ENCODE results near the gene TNS1. TPM values are rescaled to one million over a fixed set of nuclear protein-coding genes. Genes with fewer than 3 reads are reported as not detected.

TNS1 gene
- total and polyA plus RNA-seq, 9 of the 15 experiments (the other 6 are each of a cell fraction or from before 2014, with no cell fraction given) = 0.13 to 2.7 (median 0.77) TPM

GRCh38 chr2:217944923-217945322 is 57.9 kb downstream of the TNS1 start:
- BruUV-seq (replicated peaks) = no TSS peak
- FAIRE-seq = no peak
- POLR2A ChIA-PET = interaction anchor here (1.6 kb wide), 1 partner anchor 11 kb away, joined by 5 read pairs; no protein-coding TSS in a partner anchor
- no peak overlapping the region for H2AFZ ChIP-seq (ENCODE audit: low read depth, low read length)
- in situ Hi-C loops (cut with MboI) = no loop called here
- no peak overlapping the region for H3K4me3 ChIP-seq
- no peaks in the 10 kb centered on the region for H3K79me2 ChIP-seq (ENCODE audit: control insufficient read depth, insufficient read depth, low read length)
- H3K9me3 ChIP-seq (replicated peaks; ENCODE audit: control insufficient read depth, insufficient read depth, low read depth, low read length) = no peaks in the 10 kb centered on the region
- intact Hi-C loops (cut with micrococcal nuclease) = no loop called here
- DNase-seq (ENCODE audit: extremely low read depth in 1 of 4, low spot score in 3 of 4) = no peak
- peaks cover 2 to 7% of the 10 kb centered on the region in 2 experiments; a peak in 3 of 5 replicates for H3K4me1 ChIP-seq (replicated peaks in 1 of 2; ENCODE audit: control insufficient read depth in 2 of 2, insufficient read depth in 2 of 2, low read length in 2 of 2)
- no peak overlapping the region for H3K9ac ChIP-seq (ENCODE audit: insufficient read depth in 1 of 2, low read depth in 2 of 2, low read length in 2 of 2)
- ATAC-seq = no peak
- H3K4me2 ChIP-seq (ENCODE audit: insufficient read depth, low read length) = no peak overlapping the region
- H3K9me1 ChIP-seq (ENCODE audit: control insufficient read depth, insufficient read depth, low read length) = no peaks in the 10 kb centered on the region
- no peaks in the 10 kb centered on the region for H3K36me3 ChIP-seq (ENCODE audit: control insufficient read depth, insufficient read depth, low read length)
- CTCF ChIA-PET (ENCODE audit: low intra/inter-chr PET ratio) = no interaction called here
- no peak overlapping the region for H3K27ac ChIP-seq (ENCODE audit: extremely low read depth, low read depth, low read length)
- TF ChIP-seq NR1H2 (CRISPR knock-in tag; IDR thresholded peaks at IDR 0.05) = no peak
- no peak for TF ChIP-seq CHD2 (IDR thresholded peaks at IDR 0.05; ENCODE audit: low read depth, low read length)
- TF ChIP-seq ZFP1 (CRISPR knock-in tag; IDR thresholded peaks at IDR 0.05) = no peak
- no peak for TF ChIP-seq KAT2B (IDR thresholded peaks at IDR 0.05; ENCODE audit: low read depth, low read length)
- TF ChIP-seq ATF4 (CRISPR knock-in tag; IDR thresholded peaks at IDR 0.05) = no peak
- no peak for TF ChIP-seq TEAD4 (IDR thresholded peaks at IDR 0.05; ENCODE audit: low read length)
- TF ChIP-seq TEAD4 (CRISPR knock-in tag; IDR thresholded peaks at IDR 0.05; ENCODE audit: borderline replicate concordance) = no peak
- no peak for TF ChIP-seq SREBF2 (CRISPR knock-in tag; IDR thresholded peaks at IDR 0.05)
- TF ChIP-seq SAFB2 (IDR thresholded peaks at IDR 0.05; ENCODE audit: borderline replicate concordance, low read depth, low read length, severe bottlenecking) = no peak
- no peak for TF ChIP-seq MBD2 (IDR thresholded peaks at IDR 0.05; ENCODE audit: borderline replicate concordance, low read depth)
- no peak for TF ChIP-seq ZNF140 (CRISPR knock-in tag; IDR thresholded peaks at IDR 0.05)
- no peak for TF ChIP-seq ATF1 (CRISPR knock-in tag; IDR thresholded peaks at IDR 0.05)
- no peak for TF ChIP-seq ATF1 (tag; IDR thresholded peaks at IDR 0.05)
- no peak for TF ChIP-seq NFRKB (IDR thresholded peaks at IDR 0.05; ENCODE audit: low read depth)
- no peak for TF ChIP-seq SAP30 (IDR thresholded peaks at IDR 0.05; ENCODE audit: borderline replicate concordance, insufficient read depth, low read depth, low read length, poor library complexity, severe bottlenecking)
- TF ChIP-seq KDM1A (IDR thresholded peaks at IDR 0.05) = no peak
- no peak for TF ChIP-seq RB1 (IDR thresholded peaks at IDR 0.05; ENCODE audit: low read depth)
- no peak for TF ChIP-seq HES1 (IDR thresholded peaks at IDR 0.05; ENCODE audit: low read depth)
- TF ChIP-seq GABPB2 (CRISPR knock-in tag; conservative IDR thresholded peaks at IDR 0.05) = no peak
- H4K20me1 ChIP-seq (replicated peaks; ENCODE audit: control insufficient read depth, insufficient read depth, low read length) = no peaks in the 10 kb centered on the region
- peaks cover 0 to 30% of the 10 kb centered on the region in 2 experiments; a peak in 3 of 5 replicates for H3K27me3 ChIP-seq (ENCODE audit: control insufficient read depth in 2 of 2, insufficient read depth in 2 of 2, low read length in 2 of 2)
- 2% methylated on average over 8 of the region's 8 CpGs for WGBS (ENCODE audit: insufficient coverage, low coverage, missing lambda C conversion rate)

All from K562 (cell line).